Measurements from ENCODE around the gene CNDP2.

DNA sequence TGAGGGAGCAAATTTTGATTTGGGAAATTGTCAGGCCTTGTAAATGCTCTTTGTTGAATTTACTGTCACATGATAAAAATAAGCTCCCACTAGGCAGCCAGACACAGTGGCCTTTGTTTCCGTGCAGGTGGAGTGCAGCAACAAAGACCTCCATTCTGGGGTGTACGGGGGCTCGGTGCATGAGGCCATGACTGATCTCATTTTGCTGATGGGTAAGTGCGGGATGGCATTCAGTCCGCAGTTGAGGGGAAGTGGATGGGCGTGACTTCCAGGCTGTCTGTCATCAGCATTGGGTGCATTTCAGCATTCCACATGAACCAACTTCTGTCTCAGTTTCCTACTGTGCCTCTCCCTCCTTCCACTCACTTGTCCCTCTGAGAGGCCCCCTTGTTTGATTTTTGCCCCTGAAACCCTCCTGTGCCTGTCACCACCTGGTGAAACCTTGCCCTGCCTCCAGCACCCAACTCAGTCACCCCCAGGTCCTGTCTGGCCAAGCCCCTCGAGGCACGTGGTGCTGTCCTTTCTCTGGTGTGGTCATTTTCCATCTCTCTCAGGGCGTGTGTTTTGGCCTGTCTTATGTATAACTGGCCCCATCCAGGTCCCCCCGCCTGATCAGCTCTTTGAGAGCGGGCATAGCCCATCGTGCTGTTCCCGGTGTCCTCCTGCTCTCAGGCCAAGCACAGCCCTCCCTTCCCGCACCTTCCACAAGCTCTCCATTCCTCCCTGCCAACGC, 16.3 kb downstream of the CNDP2 start:
- TF ChIP-seq, protein P1, sequence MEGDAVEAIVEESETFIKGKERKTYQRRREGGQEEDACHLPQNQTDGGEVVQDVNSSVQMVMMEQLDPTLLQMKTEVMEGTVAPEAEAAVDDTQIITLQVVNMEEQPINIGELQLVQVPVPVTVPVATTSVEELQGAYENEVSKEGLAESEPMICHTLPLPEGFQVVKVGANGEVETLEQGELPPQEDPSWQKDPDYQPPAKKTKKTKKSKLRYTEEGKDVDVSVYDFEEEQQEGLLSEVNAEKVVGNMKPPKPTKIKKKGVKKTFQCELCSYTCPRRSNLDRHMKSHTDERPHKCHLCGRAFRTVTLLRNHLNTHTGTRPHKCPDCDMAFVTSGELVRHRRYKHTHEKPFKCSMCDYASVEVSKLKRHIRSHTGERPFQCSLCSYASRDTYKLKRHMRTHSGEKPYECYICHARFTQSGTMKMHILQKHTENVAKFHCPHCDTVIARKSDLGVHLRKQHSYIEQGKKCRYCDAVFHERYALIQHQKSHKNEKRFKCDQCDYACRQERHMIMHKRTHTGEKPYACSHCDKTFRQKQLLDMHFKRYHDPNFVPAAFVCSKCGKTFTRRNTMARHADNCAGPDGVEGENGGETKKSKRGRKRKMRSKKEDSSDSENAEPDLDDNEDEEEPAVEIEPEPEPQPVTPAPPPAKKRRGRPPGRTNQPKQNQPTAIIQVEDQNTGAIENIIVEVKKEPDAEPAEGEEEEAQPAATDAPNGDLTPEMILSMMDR (IDR thresholded peaks at IDR 0.05; ENCODE audit: low read length) = no peak
- TF ChIP-seq EZH2 (IDR thresholded peaks at IDR 0.05; ENCODE audit: borderline replicate concordance, low read length) = no peak

Measured in OCI-LY1 (cell line).